HepG2 (cell line): ENCODE measurements around the gene RHOG. TPM values are rescaled to one million over a fixed set of nuclear protein-coding genes. Genes with fewer than 3 reads are reported as not detected.

Experiments used
- ATAC-seq: fragments of 200-7000 bp; cut with Tn5 transposase; 3 replicates; pipeline ENCODE4 v1.9.1; 2020; ENCODE audit warnings: mild to moderate bottlenecking, moderate library complexity
- BruUV-seq: library from RNA; stranded (reverse); fragments of 400-500 nt; replicated peaks from 2 replicates; lab custom pipeline; 2021; lab: Mats Ljungman, UMichigan
- CTCF ChIA-PET: fragments of 300-600 bp; formaldehyde crosslinking; extraction: SDS; loops from one replicate; lab custom pipeline; 2021; ENCODE audit warnings: low total read pairs, inconsistent platforms, low intra/inter-chr PET ratio; lab: Yijun Ruan, JAX
- POLR2A ChIA-PET: fragments of 350-600 bp; sonication (Branson Sonifier 250); formaldehyde crosslinking; loops from one replicate; lab custom pipeline; 2020; ENCODE audit warnings: antibody characterized with exemption, inconsistent platforms; lab: Yijun Ruan, JAX
- DNase-seq: peaks from one replicate; pipeline ENCODE4 v3.0.0-alpha.2; 2015; ENCODE audit warnings: low spot score
- FAIRE-seq: peaks from 3 replicates; lab custom pipeline; 2011; peaks lifted over from hg19 to GRCh38; lab: Jason Lieb, UNC
- H2AFZ ChIP-seq: one replicate; pipeline ENCODE4 v1.6.1; 2011; ENCODE audit warnings: low read length, inconsistent platforms
- H3K27ac ChIP-seq: fragments of 300-600 bp; 3 replicates; pipeline ENCODE4 v1.8.0; 2011; ENCODE audit warnings: mixed run types, mild to moderate bottlenecking, mixed read lengths, low read length, inconsistent platforms; ENCODE audit not compliant: insufficient read depth; ENCODE audit errors: extremely low read length
- H3K27me3 ChIP-seq, 2 experiments: fragments of 200-600 bp in 1 of 2; 2 replicates in 1 of 2; 3 replicates in 1 of 2; pipeline versions ENCODE4 v1.6.0 to v1.8.0; 2011; ENCODE audit warnings: low read length in 2 of 2, mild to moderate bottlenecking in 2 of 2, moderate library complexity in 2 of 2, inconsistent platforms in 1 of 2; ENCODE audit not compliant: insufficient read depth in 2 of 2, control insufficient read depth in 1 of 2
- H3K36me3 ChIP-seq, 2 experiments: fragments of 200-600 bp in 1 of 2; replicated peaks in 1 of 2; 2 replicates in 1 of 2; 3 replicates in 1 of 2; pipeline versions ENCODE4 v1.5.1 to v1.8.0; 2011; ENCODE audit warnings: low read length in 2 of 2, inconsistent platforms in 1 of 2; ENCODE audit not compliant: insufficient read depth in 2 of 2, control insufficient read depth in 1 of 2
- H3K4me1 ChIP-seq: 2 replicates; pipeline ENCODE4 v1.5.1; 2012; ENCODE audit warnings: low read length, inconsistent platforms; ENCODE audit not compliant: insufficient read depth
- H3K4me2 ChIP-seq: 2 replicates; pipeline ENCODE4 v1.6.0; 2011; ENCODE audit warnings: low read depth, low read length, inconsistent platforms
- H3K4me3 ChIP-seq, 3 experiments: fragments of 200-600 bp in 1 of 3; sonication (generic), shearing (Covaris generic) in 1 of 3; replicated peaks in 1 of 3; 2 replicates each; pipeline ENCODE4 v1.5.1; 2011 to 2016; ENCODE audit warnings: low read length in 3 of 3, inconsistent platforms in 2 of 3, low read depth in 2 of 3, mild to moderate bottlenecking in 2 of 3, control low read depth in 1 of 3, mixed read lengths in 1 of 3; ENCODE audit not compliant: insufficient read depth in 1 of 3
- H3K79me2 ChIP-seq: one replicate; pipeline ENCODE4 v1.6.1; 2011; ENCODE audit warnings: low read length, inconsistent platforms; ENCODE audit not compliant: insufficient read depth
- H3K9ac ChIP-seq: 2 replicates; pipeline ENCODE4 v1.6.0; 2011; ENCODE audit warnings: mild to moderate bottlenecking, low read depth, low read length, inconsistent platforms; ENCODE audit not compliant: insufficient read depth
- H3K9me3 ChIP-seq: 2 replicates; pipeline ENCODE4 v1.5.1; 2012; ENCODE audit warnings: mild to moderate bottlenecking, low read length
- H4K20me1 ChIP-seq: 2 replicates; pipeline ENCODE4 v1.6.0; 2011; ENCODE audit warnings: inconsistent platforms, mild to moderate bottlenecking, low read length, moderate library complexity; ENCODE audit not compliant: insufficient read depth
- ATF5 ChIP-seq: sonication (generic); formaldehyde crosslinking; IDR thresholded peaks from 2 replicates; pipeline ENCODE4 v1.4.0; 2020; ENCODE audit warnings: mild to moderate bottlenecking, low read depth, missing genetic modification reagents
- GATAD2A ChIP-seq: IDR thresholded peaks from 2 replicates; pipeline ENCODE4 v1.6.1; 2016
- SAFB2 ChIP-seq: sonication (generic); formaldehyde crosslinking; IDR thresholded peaks from 2 replicates; pipeline ENCODE4 v1.5.1; 2020; ENCODE audit warnings: missing genetic modification reagents, low read depth, mild to moderate bottlenecking, borderline replicate concordance
- SMAD1 ChIP-seq: sonication (generic); formaldehyde crosslinking; IDR thresholded peaks from 2 replicates; pipeline ENCODE4 v1.4.0; 2020; ENCODE audit warnings: missing genetic modification reagents, low read depth, mild to moderate bottlenecking, borderline replicate concordance
- XRCC5 ChIP-seq: fragments of 200-400 bp; formaldehyde crosslinking; optimal IDR thresholded peaks from 2 replicates; pipeline ENCODE3; 2017; ENCODE audit warnings: mild to moderate bottlenecking, low read length
- ZBTB26 ChIP-seq: IDR thresholded peaks from 2 replicates; pipeline ENCODE4 v1.6.1; 2016; ENCODE audit warnings: missing compliant biosample characterization, missing genetic modification reagents, borderline replicate concordance
- ZFP62 ChIP-seq: sonication (generic); formaldehyde crosslinking; IDR thresholded peaks from 2 replicates; pipeline ENCODE4 v1.4.0; 2020; ENCODE audit warnings: missing genetic modification reagents
- ZMYM3 ChIP-seq: sonication (generic); formaldehyde crosslinking; IDR thresholded peaks from 2 replicates; pipeline ENCODE4 v1.5.1; 2020; ENCODE audit warnings: mild to moderate bottlenecking, missing genetic modification reagents
- ZNF160 ChIP-seq: sonication (generic); formaldehyde crosslinking; IDR thresholded peaks from 2 replicates; pipeline ENCODE4 v1.8.0; 2022; ENCODE audit warnings: mild to moderate bottlenecking, inconsistent platforms, missing genetic modification reagents
- ZNF232 ChIP-seq: sonication (generic); formaldehyde crosslinking; IDR thresholded peaks from 2 replicates; pipeline ENCODE4 v1.4.0; 2020; ENCODE audit warnings: missing genetic modification reagents, borderline replicate concordance
- ZNF281 ChIP-seq: sonication (generic); formaldehyde crosslinking; IDR thresholded peaks from 2 replicates; pipeline ENCODE4 v1.4.0; 2020; ENCODE audit warnings: missing genetic modification reagents, borderline replicate concordance
- ZNF414 ChIP-seq: sonication (generic); formaldehyde crosslinking; IDR thresholded peaks from 2 replicates; pipeline ENCODE4 v1.5.0; 2020; ENCODE audit warnings: missing genetic modification reagents
- ZNF615 ChIP-seq: sonication (generic); formaldehyde crosslinking; IDR thresholded peaks from 2 replicates; pipeline ENCODE4 v1.5.0; 2020; ENCODE audit warnings: mild to moderate bottlenecking, missing genetic modification reagents, borderline replicate concordance
- ZNF709 ChIP-seq: sonication (generic); formaldehyde crosslinking; IDR thresholded peaks from 2 replicates; pipeline ENCODE4 v1.5.0; 2020; ENCODE audit warnings: mild to moderate bottlenecking, missing genetic modification reagents
- ZNF772 ChIP-seq: sonication (generic); formaldehyde crosslinking; IDR thresholded peaks from 2 replicates; pipeline ENCODE4 v1.5.0; 2020; ENCODE audit warnings: mild to moderate bottlenecking, missing genetic modification reagents
- WGBS: methylation state at CpG from one replicate; pipeline ENCODE4 v1.1.6; 2017; ENCODE audit warnings: low lambda C conversion rate; 5-methylcytosine and 5-hydroxymethylcytosine counted together
- in situ Hi-C: cut with HindIII; loops from 2 replicates; pipeline ENCODE4 v1.10.0; 2017; ENCODE audit warnings: low pct_unique_long_range_greater_than_20kb; ENCODE audit not compliant: extremely low pct_ligation_motif_present
- intact Hi-C: fragments of 100-400 bp; cut with micrococcal nuclease; formaldehyde crosslinking; loops from one replicate; pipeline ENCODE4 v1.10.0; 2022; ENCODE audit not compliant: unreplicated experiment
- polyA plus RNA-seq, 8 experiments: library from polyadenylated mRNA; depleted of rRNA in 3 of 8; stranded (reverse) in 7 of 8; unstranded in 1 of 8; fragments of >200 nt; fragmentation: Illumina TruSeq in 4 of 8; extraction: Trizol in 4 of 8; gene quantifications; 2 replicates each; pipeline versions ENCODE4 v1.2.1 to v1.2.3, GENCODE V29; 2011 to 2016; ENCODE audit warnings: low read depth in 4 of 8, missing spikeins in 1 of 8, mixed read lengths in 1 of 8; ENCODE audit not compliant: insufficient read depth in 1 of 8
- total RNA-seq, 5 experiments: library from RNA; depleted of rRNA; stranded (reverse); fragments of >200 nt; fragmentation: Illumina TruSeq; extraction: Trizol; gene quantifications; 2 replicates each; pipeline ENCODE4 v1.2.3, GENCODE V29; 2016; ENCODE audit warnings: low read depth in 1 of 5

Gene RHOG
- total and polyA plus RNA-seq, 2 of the 13 experiments (the other 11 are each of a cell fraction or from before 2014, with no cell fraction given), result 7.7 to 23.4 TPM

GRCh38 chr11:3782963-3783362 is 57.8 kb downstream of the RHOG start:
- DNase-seq (no peak), FAIRE-seq (no peak), ATAC-seq (no peak)
- CTCF ChIA-PET, result no interaction called here
- no peaks in the 10 kb centered on the region for H3K27me3 ChIP-seq
- in situ Hi-C loops, result no loop called here
- POLR2A ChIA-PET, result no interaction called here
- H3K27ac ChIP-seq, result no peak overlapping the region
- H3K79me2 ChIP-seq, result peaks cover 63% of the 10 kb centered on the region
- no TSS peak for BruUV-seq
- intact Hi-C loops, result no loop called here
- H3K9ac ChIP-seq, result no peak overlapping the region
- WGBS, result 92% methylated on average over 5 of the region's 5 CpGs
- no peaks in the 10 kb centered on the region for H3K9me3 ChIP-seq
- H3K36me3 ChIP-seq, result peaks cover 10 to 53% of the 10 kb centered on the region in 2 experiments
- no peak overlapping the region for H2AFZ ChIP-seq
- peaks cover 12% of the 10 kb centered on the region for H4K20me1 ChIP-seq
- H3K4me1 ChIP-seq, result peaks cover 9% of the 10 kb centered on the region
- TF ChIP-seq SAFB2 (CRISPR knock-in tag) (no peak), ZNF414 (no peak), ZNF615 (no peak), ATF5 (CRISPR knock-in tag) (no peak)
- H3K4me2 ChIP-seq, result no peak overlapping the region
- H3K4me3 ChIP-seq, result no peak overlapping the region

- Histone ChIP-seq H2AFZ (no peak overlapping the region), H4K20me1 (peaks cover 5% of the 10 kb centered on the region), H3K9me3 (no peaks in the 10 kb centered on the region), H3K9ac (no peak overlapping the region), H3K4me3 (no peak overlapping the region), H3K79me2 (peaks cover 49% of the 10 kb centered on the region), H3K27ac (no peak overlapping the region), H3K4me1 (no peaks in the 10 kb centered on the region), H3K27me3 (no peaks in the 10 kb centered on the region), H3K4me2 (no peak overlapping the region), H3K36me3 (peaks cover 10 to 56% of the 10 kb centered on the region in 2 experiments)
- DNase-seq (no peak), ATAC-seq (no peak), FAIRE-seq (no peak)
- no TSS peak for BruUV-seq
- ChIA-PET CTCF (no interaction called here), POLR2A (no interaction called here)
- in situ Hi-C loops (no loop called here), intact Hi-C loops (no loop called here)
- WGBS, result 94% methylated on average over 2 of the region's 2 CpGs
- TF ChIP-seq ZFP62 (no peak), SMAD1 (CRISPR knock-in tag) (no peak), ZNF281 (no peak), ZNF160 (no peak), ZBTB26 (CRISPR knock-in tag) (no peak), XRCC5 (no peak), ZNF709 (CRISPR knock-in tag) (no peak), GATAD2A (CRISPR knock-in tag) (no peak), ZMYM3 (CRISPR knock-in tag) (no peak), ZNF232 (CRISPR knock-in tag) (no peak), ZNF772 (CRISPR knock-in tag) (no peak)
Measured at GRCh38 chr11:3781423-3781822, 59.3 kb downstream of the RHOG start.
